SK-N-SH treated with all-trans-retinoic acid at 6 μM for 48 hours (cell line): Measurements from ENCODE around the gene CCDC178.

ENCODE experiments used
- ARNTL ChIP-seq: fragments of 450-650 bp; formaldehyde crosslinking; IDR thresholded peaks from 2 replicates; pipeline ENCODE4 v1.5.0; 2020; ENCODE audit warnings: low read depth, mild to moderate bottlenecking, moderate library complexity, borderline replicate concordance
- ESRRG ChIP-seq: fragments of 250-450 bp; sonication (Bioruptor Pico); IDR thresholded peaks from 2 replicates; pipeline ENCODE4 v1.6.1; 2021; ENCODE audit warnings: mild to moderate bottlenecking
- PATZ1 ChIP-seq: fragments of 250-450 bp; sonication (Bioruptor Pico); IDR thresholded peaks from 2 replicates; pipeline ENCODE4 v1.8.0; 2020; ENCODE audit warnings: mild to moderate bottlenecking, moderate library complexity, borderline replicate concordance
- SNAI2 ChIP-seq: fragments of 250-450 bp; sonication (Bioruptor Pico); IDR thresholded peaks from 2 replicates; pipeline ENCODE4 v1.5.0; 2020; ENCODE audit warnings: mild to moderate bottlenecking, moderate library complexity
- TSHZ2 ChIP-seq: fragments of 250-450 bp; sonication (Bioruptor Pico); IDR thresholded peaks from 2 replicates; pipeline ENCODE4 v1.5.0; 2020; ENCODE audit warnings: mild to moderate bottlenecking, moderate library complexity
- ZC3H10 ChIP-seq: fragments of 250-450 bp; sonication (Bioruptor Pico); IDR thresholded peaks from 2 replicates; pipeline ENCODE4 v1.5.1; 2021; ENCODE audit warnings: mild to moderate bottlenecking, moderate library complexity
- ZFP30 ChIP-seq: fragments of 450-650 bp; formaldehyde crosslinking; IDR thresholded peaks from 2 replicates; pipeline ENCODE4 v1.5.0; 2022; ENCODE audit warnings: mild to moderate bottlenecking, moderate library complexity

- TF ChIP-seq SNAI2 (CRISPR knock-in tag), result no peak
- TF ChIP-seq ARNTL (CRISPR knock-in tag), result no peak
- no peak for TF ChIP-seq ESRRG (CRISPR knock-in tag)
- no peak for TF ChIP-seq TSHZ2 (CRISPR knock-in tag)
- TF ChIP-seq ZFP30 (CRISPR knock-in tag), result no peak
- no peak for TF ChIP-seq PATZ1 (CRISPR knock-in tag)
- no peak for TF ChIP-seq ZC3H10
These were observed 85.3 kb downstream of the CCDC178 start for GRCh38 chr18:33355263-33355662.
